GM18498 (cell line): ENCODE results near the gene NAA38.

Experiments
- ATAC-seq: cut with Tn5 transposase; IDR thresholded peaks from one replicate; pipeline ENCODE4 v1.9.1; 2021; ENCODE audit warnings: mild to moderate bottlenecking, moderate library complexity; ENCODE audit not compliant: unreplicated experiment

Gene NAA38

DNA sequence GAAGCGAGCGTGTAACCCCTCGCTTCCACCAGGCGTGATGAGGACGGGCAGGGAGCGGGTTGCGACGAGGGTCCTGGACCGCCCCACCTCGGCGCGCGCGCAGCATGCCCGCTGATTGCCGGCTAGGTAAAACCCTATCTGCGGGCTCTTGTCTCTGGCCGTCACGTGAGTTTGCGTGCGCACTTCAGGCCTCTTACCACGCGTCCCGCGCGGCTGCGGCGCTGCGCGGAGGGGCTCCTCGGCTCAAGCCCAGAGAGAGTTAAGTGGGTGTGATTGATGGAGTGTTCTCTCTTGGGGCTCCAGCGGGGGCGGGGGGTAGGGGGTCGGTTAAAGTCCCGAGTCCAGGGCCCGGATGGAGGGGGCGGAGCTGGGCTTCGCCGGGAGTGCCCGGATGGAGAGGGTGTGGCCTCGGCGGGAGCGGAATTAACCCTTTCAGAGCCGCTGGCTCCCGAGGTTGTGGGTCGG lies 15.4 kb downstream of the NAA38 start:
- ATAC-seq, result peak; percentile 24

DNA sequence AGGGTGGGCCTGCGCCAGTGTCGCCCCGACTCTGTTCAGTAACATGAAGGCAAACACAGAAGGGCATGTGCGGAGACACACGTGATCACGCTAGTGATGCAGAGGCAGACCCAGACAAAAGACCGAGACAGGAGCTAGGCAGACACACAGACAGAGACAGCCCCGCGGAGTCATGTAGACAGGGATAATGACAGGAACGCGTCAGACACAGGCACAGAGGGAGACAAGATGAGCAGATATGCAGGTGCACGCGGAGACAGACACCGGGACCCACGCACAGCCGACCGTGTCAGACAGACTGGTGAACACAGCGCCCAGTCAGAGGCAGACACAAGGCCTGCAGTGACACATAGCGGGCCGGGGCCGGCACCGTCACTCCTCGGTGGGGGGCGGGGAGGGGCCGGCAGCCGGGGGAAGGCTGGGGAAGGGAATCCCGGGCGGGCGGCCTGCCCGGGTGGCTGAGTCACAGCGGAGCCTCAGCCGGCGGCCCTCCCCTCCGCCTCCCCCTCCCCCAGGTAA lies 15.9 kb downstream of the NAA38 start:
- ATAC-seq, result peak; percentile 7

DNA sequence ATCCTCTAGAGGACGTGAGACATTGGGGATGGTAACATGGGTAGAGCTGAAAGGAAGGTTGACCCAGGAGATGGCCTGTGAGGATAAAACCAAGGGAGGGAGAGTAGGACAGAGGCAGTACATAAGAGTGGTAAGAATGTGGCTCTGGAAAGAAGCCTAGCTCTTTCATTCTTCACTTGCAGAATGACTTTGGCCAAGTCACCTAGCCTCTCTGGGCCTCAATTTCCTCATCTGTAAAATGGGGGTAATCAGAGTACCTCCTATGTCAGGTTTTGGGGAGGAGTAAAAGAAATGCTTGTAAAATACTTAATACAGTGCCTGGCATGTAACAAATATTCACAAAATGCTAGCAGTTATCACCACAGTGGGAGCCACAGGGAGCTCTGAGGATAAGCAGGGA lies 16.5 kb downstream of the NAA38 start:
- no peak for ATAC-seq

DNA sequence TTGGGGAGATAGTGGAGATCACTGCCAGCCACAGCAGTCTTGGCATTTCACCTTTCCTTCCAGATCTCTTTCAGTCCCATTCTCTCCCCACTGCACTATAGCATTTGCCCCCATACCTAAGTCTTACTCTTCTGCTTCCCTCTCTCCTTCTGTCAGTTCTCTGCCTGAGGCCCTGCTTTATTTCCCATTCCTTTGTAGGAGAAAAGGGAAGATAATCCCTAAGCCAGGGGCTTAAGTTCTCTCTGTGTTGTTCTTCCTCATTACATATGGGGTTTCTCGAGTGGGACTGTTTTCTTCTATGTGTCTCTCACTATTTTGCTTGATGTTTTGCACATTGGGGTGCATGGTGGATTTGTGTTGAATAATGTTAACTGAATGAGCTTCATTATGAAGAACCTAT lies 16.9 kb downstream of the NAA38 start:
- no peak for ATAC-seq

DNA sequence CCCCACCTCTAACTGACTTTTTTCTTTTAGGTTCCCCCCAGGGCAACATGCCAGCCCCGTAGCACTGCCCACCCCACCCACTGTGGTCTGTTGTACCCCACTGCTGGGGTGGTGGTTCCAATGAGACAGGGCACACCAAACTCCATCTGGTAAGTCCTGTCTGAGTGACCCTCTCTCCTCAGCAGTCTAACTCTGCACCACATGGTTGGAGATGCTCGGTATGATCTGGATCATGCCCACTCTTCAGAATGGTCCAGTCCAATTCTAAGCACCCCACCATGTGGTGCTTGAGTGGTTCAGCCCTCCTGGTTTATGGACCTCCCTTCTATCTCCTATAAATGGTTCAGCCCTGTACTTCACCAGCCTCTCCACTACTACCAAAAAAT lies 17.5 kb downstream of the NAA38 start:
- no peak for ATAC-seq

DNA sequence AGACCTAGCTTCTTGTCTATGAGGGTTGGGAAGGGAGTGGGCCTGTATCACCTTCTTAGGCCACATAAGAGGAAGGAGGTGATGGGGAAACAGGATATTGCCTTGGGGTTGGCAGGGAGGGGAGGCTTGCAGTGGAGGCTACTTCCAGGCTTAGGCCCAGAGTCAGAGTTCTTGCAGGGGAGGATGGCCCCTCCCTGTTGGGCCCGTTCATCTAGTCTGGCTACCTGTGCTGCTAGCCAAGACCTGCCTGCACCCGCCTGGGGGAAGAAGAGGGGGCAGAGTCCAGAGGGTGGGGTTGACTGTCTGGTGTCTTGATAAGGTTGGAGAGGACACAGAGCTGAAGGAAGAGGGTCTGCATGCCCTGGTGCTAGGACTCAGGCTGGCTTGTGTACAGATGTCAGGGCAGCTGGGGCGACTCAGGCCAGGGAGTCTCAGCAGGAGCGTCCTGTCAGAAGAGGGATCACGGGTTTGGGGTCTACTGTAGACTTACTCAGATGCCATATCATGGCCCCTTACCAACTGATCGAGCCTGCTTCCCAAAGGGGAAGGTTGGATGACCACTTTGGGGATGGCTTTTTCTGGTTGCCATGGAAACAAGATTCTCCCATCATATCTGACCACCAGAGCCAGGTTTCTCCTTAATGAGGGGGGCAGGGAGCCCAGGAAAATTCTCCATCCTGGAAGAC lies 18.0 kb downstream of the NAA38 start:
- ATAC-seq, result no peak

DNA sequence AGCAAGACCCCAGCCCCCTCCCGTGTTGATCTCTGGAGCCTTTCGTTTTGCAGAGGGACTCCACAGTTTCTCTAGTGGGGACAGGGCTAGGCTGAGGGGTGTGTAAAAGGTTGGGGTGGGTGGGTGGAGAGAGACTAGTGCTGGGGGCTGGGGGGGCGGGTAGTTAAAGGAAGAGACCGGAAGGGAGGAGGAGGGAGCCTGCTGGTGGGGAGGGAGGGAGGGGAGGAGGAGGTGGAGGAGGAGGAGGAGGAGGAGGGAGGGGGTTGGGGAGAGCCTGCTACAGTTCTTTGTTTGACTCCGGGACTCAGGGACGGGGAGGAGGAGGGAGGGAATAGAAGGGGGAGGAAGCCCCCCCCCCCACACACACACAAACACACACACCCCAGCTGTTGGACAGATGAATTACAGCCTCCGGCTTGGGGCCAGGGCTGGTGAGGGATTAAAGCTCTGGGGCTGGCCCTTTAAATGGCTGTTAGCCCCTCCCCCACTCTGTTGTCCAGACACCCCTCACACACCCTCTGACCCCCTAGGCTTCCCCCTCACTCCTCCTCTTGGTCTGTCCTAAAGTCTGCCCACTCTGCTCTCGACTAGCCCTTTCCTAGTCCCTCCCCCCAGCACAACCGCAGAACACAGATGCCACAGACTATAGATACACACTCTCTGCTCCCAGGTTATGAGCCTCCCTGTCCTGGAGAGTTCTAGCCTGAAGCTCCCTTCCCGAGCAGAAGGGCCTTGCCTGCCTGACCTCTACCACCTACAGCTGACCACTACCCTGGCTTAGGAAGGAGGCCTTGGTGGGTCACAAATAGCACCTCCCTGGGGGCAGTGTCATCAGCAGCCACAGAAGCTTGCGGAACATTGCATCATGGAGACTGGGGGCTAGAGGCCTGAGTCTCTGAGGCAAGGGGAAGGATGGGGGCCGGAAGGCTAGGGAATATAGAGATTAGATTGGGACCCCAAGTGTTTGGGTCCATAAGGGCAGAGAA lies 19.0 kb downstream of the NAA38 start:
- ATAC-seq, result no peak

DNA sequence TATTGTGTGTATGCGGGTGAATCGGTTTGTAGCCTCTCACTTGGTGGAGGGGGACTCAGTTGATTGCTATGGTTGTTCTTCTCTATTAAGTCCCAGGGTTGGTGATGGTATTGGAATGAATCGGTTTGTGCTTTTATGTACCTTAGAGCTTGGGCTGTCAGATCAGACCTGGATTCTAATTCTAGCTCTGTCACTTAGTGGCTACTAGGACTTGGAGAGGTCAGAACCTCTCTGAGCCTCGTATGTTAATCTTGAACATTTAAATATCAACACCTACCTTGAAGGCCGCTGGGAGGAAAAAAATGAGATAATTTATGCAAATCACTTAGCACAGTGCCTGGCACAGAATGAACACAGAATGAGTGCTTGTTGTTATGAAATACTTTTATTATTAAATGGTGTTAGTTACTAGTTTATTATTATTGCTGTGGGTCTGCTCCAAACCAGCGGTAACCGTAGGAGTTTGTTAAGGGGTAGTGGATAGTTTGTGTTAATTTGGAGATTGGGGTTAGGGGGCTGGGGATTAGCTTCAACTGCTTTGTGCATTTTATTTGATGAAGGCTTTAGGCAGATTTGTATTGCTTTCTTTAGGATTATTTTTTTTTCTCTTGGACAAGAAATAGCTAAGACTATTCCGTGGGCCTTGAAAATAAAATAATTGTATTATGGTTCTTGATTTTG lies 19.8 kb downstream of the NAA38 start:
- no peak for ATAC-seq

DNA sequence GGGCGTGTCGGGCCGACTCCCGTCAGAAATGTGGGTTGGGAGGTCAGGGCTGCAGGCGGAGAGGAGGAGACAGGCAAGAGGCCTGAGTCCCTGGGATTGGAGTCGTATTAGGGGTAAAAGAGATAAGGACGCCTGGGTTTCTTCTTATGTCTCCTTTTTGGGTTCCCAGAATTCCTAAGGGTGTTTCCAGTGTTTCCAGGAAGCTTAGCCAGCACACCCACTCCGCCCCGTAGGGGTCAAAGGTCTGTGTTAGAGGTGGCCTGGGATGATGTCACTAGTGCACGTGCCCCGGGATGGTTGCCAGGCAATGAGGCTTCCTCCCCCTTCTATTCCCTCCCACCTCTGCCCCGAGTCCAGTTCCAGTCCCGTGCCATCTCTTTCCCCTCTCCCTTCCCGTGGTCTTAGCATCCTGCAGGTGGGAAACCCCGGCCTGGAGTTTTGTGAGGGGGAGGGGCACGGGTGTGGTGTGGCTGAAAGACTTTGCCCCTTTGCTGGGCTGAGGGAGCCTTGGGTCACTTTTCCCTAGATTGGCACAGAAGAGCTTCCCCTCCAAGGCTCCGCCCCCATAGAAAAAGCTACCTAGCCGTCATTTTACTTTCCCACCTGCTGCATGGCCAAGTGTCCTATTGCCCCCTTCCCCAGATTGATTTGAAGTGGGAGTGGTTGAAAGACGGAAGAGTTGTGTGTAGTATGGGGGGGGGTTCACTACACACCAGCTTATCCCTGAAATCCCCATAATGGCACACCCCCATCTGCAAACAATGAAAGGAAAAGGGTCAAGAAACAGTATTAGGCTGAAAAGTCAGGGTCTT lies 20.6 kb downstream of the NAA38 start:
- no peak for ATAC-seq

DNA sequence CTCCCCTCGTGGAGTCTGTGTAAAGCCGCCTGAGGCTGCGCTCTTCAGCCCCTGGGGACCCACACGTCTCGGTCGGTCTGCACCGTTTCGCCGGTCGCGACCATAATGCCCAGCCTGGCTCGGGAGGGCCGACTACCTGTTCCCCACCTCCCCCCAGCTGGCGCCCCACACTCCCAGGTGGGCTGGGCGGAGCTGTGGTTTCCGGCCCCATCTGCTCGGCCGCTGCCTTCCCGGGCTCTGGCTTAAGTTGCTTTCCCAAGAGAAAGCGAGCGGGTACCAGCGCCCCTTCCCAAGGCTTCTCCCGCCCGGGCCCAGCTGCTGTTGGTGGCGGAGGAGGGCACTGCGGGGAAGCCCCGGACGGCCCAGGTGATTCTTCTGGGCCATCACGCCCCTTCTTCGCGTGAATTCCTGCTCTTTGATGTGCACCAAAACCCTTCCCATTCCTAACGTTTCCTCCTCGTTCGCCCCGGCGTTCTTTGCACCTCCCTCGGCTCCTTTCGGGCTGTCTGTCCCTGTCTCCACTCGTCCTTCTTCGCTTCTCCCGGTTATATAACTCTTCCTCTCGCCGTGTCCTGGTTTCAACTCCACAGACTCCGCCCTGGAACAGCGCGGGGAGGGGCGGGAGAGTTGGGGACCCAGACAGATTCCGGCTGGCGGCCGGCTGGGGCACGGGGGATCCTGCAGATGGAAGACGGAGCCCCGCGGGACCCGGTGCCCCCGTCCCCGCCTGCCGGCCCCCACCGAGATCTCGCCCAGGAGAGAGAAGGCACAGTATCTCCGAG lies 21.4 kb downstream of the NAA38 start:
- peak; percentile 33 for ATAC-seq

DNA sequence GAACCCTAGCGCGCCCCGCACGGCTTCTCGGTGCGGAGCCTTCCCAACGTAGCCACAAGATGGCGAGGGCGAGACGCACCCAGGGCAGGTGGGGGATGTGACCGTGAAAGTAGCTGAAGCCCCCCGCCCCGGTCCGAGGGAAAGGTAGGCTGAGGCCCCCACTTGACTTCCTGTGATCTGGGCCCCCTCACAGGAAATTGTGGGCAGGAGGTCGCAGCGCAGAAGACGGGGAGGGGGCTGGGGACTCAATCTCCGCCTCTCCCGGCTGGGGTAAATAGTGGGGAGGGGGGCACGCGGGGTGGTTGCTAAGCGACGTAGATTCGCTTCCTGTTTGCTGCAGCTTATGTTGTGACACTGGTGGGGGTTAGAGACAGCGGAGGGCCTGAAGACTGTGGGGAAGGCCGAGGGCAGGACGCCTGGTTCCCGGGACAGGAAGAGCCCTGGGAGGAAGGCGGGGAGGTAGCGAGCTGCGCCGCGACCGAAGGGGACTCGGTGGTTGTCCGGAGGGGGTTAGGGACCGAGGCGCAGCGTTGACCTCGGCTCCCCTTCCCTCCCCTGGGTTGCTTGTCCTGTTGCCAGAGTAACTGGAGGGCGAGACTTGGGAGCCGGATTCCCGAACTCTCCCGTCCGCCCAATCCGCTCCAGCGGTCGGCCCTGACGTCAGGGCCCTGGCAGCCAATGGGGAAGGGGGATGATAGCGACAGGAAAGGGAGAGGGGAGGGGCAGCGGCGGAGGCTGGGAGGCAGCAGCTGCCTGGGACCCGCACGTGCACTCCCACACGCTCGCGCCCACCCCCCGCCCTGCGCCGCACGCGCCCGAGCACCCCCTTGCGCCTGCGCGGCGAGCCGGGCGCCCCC lies 22.2 kb downstream of the NAA38 start:
- peak; percentile 48 for ATAC-seq

DNA sequence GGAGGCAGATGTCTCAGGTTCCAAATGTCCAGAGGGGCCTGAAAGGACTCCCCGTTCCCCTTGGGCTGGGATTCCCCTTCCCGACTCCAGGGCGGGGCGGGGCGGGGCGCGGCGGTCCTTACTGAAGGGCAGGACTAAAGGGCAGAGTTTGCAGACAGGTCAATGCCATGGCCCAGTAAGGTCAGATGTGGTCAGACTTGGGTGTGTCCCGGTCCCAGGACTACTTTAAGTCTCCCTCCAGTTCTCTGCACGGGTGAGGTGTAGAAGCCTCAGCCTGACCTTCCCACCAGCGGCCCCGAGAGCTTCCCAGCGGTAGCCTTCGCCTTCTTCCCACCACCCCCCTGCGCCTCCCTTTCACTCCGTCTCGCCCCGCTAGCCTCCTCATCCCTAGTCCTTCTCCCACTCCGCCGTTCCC lies 22.8 kb downstream of the NAA38 start:
- ATAC-seq, result no peak

DNA sequence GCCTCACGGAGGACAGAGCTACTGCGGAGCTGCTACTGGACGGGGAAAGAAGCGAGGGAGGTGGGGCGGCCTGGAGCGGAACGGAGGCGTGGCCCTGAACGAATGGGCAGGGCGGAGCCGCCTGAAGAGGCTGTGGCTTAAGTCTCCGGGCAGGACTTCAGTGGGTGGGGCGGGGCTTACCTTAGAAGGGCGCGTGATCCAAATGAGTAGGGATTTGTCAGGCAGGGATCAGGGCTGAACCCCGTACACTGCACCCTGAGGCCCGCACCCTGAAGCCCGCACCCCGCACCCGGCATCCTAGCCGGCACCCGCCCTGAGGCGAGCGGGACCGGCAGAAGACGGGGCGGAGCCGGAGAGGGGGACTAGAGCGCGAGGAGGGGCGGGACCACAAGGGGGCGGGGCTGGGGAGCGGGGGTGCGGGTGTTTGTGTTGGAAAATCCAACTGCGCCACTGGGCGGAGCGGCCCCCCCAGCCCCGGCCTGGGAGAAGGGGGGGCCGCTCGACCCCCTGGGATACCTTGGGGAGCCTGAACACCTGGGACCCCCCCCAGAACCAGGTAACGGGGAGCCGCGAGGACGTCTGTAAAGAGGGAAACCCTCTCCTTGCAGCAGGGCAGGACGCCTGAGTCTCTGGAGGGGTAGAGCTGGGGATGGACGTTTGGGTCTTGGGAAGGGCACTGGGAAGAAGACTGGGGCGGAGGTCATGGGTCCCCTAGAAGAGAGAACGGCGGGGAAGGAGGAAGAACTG lies 23.4 kb downstream of the NAA38 start, which contains the start of gene KDM6B:
Gene KDM6B (plus strand): TSS at position 423 of the 747 bp plus-strand sequence. CDS start 11,338 bp downstream, outside the sequence.
- ATAC-seq, result peak; percentile 55

DNA sequence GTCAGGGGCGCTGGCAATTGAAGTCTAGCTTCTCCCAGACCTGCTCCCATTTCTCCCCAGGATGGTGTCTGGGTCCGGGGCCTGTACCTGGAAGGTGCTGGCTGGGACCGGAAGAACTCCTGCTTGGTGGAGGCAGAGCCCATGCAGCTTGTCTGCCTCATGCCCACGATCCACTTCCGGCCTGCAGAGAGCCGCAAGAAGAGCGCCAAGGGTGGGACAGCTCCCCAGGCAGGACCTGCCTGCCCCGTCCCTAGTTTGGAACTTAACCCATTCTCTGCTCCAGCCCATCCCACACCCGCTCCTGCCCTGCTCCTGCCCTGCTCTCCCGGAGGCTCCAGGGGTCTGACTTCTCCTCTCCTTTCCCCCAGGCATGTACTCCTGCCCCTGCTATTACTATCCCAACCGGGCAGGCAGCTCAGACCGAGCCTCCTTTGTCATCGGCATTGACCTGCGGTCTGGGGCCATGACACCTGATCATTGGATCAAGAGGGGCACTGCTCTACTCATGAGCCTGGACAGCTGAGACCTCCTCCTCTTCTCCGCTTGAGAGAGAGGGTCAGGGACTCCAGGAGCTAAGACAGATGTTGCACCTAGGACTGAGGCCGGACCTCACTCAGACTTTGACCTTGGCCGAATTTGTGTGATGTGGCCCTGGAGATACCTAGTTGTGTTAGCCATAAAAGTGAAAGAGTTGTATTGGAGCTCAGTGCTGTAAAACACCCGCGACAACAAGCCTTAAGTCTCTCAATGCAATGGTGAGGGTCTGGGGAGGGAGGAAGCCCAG lies 24.2 kb downstream of the NAA38 start:
- ATAC-seq, result no peak

DNA sequence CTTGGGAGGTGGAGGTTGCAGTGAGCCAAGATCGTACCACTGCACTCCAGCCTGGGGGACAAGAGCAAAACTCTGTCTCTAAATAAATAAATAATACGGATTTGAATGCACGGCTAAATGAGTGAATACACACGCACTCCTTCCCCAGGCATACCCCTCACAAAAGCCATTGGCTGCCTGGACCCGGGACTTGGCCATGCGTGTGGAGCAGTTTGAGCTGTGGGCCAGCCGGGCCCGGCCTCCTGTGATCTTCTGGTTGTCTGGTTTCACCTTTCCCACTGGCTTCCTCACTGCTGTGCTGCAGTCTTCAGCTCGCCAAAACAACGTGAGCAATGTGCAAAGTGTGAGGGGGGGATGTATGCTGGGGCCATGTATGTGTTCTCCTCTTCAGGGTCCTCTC lies 24.9 kb downstream of the NAA38 start:
- ATAC-seq, result no peak

DNA sequence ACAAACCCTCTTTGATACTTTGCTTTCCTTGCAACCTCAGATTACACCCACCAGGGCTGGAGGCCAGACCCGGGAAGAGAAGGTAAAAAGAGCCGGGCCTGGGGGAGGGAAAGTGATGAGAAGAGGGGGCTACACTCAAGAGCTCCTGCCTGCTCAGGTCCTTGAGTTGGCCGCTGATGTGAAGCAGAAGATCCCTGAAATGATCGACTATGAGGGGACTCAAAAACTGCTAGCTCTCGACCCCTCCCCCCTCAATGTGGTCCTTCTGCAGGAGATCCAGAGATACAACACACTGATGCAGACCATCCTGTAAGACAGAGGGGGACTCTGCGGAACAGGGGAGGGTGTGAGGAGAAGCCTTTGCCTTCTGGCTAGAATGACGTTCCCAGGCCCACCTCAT lies 26.1 kb downstream of the NAA38 start:
- ATAC-seq, result no peak

DNA sequence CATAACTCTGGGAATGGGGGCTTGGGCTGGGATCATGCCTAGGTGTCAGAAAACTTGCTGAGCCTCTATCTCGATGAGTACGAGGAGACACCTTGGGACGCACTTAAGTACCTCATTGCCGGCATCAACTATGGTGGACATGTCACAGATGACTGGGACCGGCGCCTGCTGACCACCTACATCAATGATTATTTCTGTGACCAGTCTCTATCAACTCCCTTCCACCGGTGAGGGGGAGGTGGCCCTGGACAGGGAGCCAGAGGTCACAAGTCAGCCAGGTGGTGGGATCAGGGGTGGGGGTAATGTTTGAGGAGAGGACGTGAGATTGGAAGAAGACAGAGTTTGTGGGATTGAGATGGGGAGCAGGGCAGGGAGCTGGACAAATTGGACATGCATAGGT lies 26.7 kb downstream of the NAA38 start:
- no peak for ATAC-seq
